ENCODE data around the gene IL11RA.

DNA sequence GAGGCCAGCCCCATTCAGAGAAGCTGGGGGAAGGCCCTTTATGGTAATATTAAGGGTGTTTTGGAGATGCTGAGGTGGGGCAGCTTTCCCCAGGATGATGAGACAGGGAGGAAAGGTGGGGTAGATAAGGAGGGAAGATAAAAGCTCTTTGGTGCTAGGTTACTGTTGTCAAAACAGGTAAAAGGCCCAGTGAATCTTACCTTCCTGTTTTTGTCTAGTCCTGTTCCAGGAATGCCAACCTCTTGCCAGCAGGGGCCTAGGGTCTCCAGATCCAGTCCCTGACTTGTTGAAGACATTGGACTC, 11.3 kb downstream of the IL11RA start:
- TF ChIP-seq EP300 (IDR thresholded peaks at IDR 0.05) (no peak), POLR2A (IDR thresholded peaks at IDR 0.05) (no peak), POLR2AphosphoS5 (IDR thresholded peaks at IDR 0.05) (no peak)
- TF ChIP-seq, protein P1, sequence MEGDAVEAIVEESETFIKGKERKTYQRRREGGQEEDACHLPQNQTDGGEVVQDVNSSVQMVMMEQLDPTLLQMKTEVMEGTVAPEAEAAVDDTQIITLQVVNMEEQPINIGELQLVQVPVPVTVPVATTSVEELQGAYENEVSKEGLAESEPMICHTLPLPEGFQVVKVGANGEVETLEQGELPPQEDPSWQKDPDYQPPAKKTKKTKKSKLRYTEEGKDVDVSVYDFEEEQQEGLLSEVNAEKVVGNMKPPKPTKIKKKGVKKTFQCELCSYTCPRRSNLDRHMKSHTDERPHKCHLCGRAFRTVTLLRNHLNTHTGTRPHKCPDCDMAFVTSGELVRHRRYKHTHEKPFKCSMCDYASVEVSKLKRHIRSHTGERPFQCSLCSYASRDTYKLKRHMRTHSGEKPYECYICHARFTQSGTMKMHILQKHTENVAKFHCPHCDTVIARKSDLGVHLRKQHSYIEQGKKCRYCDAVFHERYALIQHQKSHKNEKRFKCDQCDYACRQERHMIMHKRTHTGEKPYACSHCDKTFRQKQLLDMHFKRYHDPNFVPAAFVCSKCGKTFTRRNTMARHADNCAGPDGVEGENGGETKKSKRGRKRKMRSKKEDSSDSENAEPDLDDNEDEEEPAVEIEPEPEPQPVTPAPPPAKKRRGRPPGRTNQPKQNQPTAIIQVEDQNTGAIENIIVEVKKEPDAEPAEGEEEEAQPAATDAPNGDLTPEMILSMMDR (IDR thresholded peaks at IDR 0.05): no peak

All from sigmoid colon (tissue), 4 donors.